ENCODE data around the gene FARP2. TPM values are rescaled to one million over a fixed set of nuclear protein-coding genes. Genes with fewer than 3 reads are reported as not detected.

The FARP2 gene
- total RNA-seq, 6 experiments from 2014 or later, result 13.3 to 41.3 (median 28.7) TPM

GRCh38 chr2:241309684-241310117 lies 46.4 kb upstream of the FARP2 start:
- peaks cover 0 to 64% (median 20%) of the 10 kb centered on the region in 4 donors for H3K4me1 ChIP-seq
- no peaks in the 10 kb centered on the region for H3K27me3 ChIP-seq
- DNase-seq, result no peak
- peaks cover 0 to 3% (median 0%) of the 10 kb centered on the region in 4 donors for H3K36me3 ChIP-seq
- 36% methylated on average over 2 of the region's 2 CpGs for WGBS (ENCODE audit: insufficient coverage, low coverage, low lambda C conversion rate, missing lambda C conversion rate)
- no peaks in the 10 kb centered on the region for H3K9me3 ChIP-seq
- peak overlapping the region in 1 of 3 donors; percentile 29 for H3K27ac ChIP-seq
- intact Hi-C loops (cut with DNase I), result no loop called here
- ATAC-seq, result peak; percentile 28 to 53 (median 48)
- TF ChIP-seq POLR2A (IDR thresholded peaks at IDR 0.05), result no peak
- no peak for TF ChIP-seq CTCF (IDR thresholded peaks at IDR 0.05)
- no peak overlapping the region for H3K4me3 ChIP-seq

DNA sequence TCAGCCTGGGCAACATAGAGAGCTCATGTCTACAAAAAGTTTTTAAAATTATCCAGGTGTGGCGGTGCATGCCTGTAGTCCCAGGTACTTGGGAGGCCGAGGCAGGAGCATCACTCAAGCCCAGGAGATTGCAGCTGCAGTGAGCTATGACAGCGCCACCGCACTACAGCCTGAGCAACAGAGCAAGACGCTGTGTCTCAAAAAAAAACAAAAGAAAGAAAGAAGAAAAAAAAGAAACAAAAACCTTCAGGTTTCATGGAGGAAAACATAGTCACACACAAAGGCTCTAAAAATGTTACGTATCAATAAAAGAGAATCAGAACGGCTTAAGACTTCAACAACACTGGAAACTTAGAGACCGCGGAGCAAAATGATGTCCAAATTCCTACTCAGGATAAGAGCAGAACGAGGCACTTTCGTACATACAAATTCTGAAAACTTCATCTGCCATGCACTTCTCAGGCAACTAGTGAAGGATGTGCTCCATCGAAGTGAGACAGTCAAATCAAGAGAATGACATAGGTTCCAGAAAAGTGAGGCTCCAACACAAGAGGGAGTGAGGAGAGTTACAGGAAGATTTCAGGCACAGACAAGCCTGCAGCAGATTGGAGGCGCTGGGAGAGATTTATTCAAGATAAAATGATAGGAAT lies 45.0 kb upstream of the FARP2 start:
- 89% methylated on average over 10 of the region's 13 CpGs for WGBS (ENCODE audit: insufficient coverage, low coverage, low lambda C conversion rate, missing lambda C conversion rate)
- TF ChIP-seq CTCF (IDR thresholded peaks at IDR 0.05), result no peak
- no peak for TF ChIP-seq POLR2A (IDR thresholded peaks at IDR 0.05)
- no peaks in the 10 kb centered on the region for H3K27me3 ChIP-seq
- no peak overlapping the region for H3K27ac ChIP-seq
- no peaks in the 10 kb centered on the region for H3K9me3 ChIP-seq
- no peak for DNase-seq
- no peak overlapping the region for H3K4me3 ChIP-seq
- ATAC-seq, result no peak
- no peaks in the 10 kb centered on the region for H3K36me3 ChIP-seq
- intact Hi-C loops (cut with DNase I), result no loop called here
- H3K4me1 ChIP-seq, result peaks cover 0 to 60% (median 20%) of the 10 kb centered on the region in 4 donors

DNA sequence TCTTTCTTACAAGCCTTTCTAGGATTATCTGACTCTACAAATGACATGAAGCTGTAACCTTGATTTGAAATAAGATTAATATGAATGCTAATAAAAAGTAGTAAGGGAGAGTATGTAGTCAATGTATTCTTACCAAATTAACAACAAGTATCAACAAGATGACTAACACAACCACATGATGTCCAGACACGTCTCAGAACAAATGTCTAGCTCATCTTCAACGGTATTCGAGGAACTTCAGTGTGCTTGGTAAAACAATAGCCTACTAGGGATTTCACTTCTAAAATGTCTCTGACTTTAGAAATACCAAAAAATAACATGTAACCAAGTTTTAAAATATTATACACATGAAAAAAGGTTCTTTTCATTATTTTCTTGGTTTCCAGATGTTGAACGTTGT lies 44.0 kb upstream of the FARP2 start:
- ATAC-seq (no peak), DNase-seq (no peak)
- no peak for TF ChIP-seq POLR2A (IDR thresholded peaks at IDR 0.05)
- H3K36me3 ChIP-seq, result no peaks in the 10 kb centered on the region
- WGBS (ENCODE audit: insufficient coverage, low coverage, low lambda C conversion rate, missing lambda C conversion rate), result 73% methylated on average over 4 of the region's 4 CpGs
- no peaks in the 10 kb centered on the region for H3K27me3 ChIP-seq
- H3K9me3 ChIP-seq, result no peaks in the 10 kb centered on the region
- peaks cover 0 to 62% (median 20%) of the 10 kb centered on the region in 4 donors for H3K4me1 ChIP-seq
- intact Hi-C loops (cut with DNase I), result no loop called here
- H3K27ac ChIP-seq, result no peak overlapping the region
- no peak overlapping the region for H3K4me3 ChIP-seq

GRCh38 chr2:241313543-241314095 lies 42.5 kb upstream of the FARP2 start:
- no peaks in the 10 kb centered on the region for H3K27me3 ChIP-seq
- no peaks in the 10 kb centered on the region for H3K9me3 ChIP-seq
- no peak overlapping the region for H3K27ac ChIP-seq
- peaks cover 0 to 69% (median 21%) of the 10 kb centered on the region in 4 donors for H3K4me1 ChIP-seq
- 80% methylated on average over 8 of the region's 8 CpGs for WGBS (ENCODE audit: insufficient coverage, low coverage, low lambda C conversion rate, missing lambda C conversion rate)
- intact Hi-C loops (cut with DNase I), result no loop called here
- H3K36me3 ChIP-seq, result no peaks in the 10 kb centered on the region
- ATAC-seq (no peak), DNase-seq (no peak)
- TF ChIP-seq CTCF (IDR thresholded peaks at IDR 0.05) (no peak), POLR2A (IDR thresholded peaks at IDR 0.05) (no peak)
- H3K4me3 ChIP-seq, result no peak overlapping the region

Measured in right lobe of liver (tissue), 6 donors.